PC-9 (cell line): Measurements from ENCODE around the gene THADA. TPM values are rescaled to one million over a fixed set of nuclear protein-coding genes. Genes with fewer than 3 reads are reported as not detected.

Experiments used
- BruUV-seq: library from RNA; stranded (reverse); fragments of 400-500 nt; replicated peaks from 2 replicates; lab custom pipeline; 2021; lab: Mats Ljungman, UMichigan
- CTCF ChIA-PET: fragments of 300-600 bp; sonication (Branson Sonifier 250); formaldehyde crosslinking; loops from one replicate; lab custom pipeline; 2022; ENCODE audit warnings: antibody characterized with exemption; lab: Charles Lee
- POLR2A ChIA-PET: fragments of 300-600 bp; sonication (Branson Sonifier 250); formaldehyde crosslinking; loops from one replicate; lab custom pipeline; 2022; ENCODE audit warnings: antibody characterized with exemption; ENCODE audit not compliant: unreplicated experiment; lab: Charles Lee
- DNase-seq, 2 experiments: peaks; one replicate each; pipeline versions ENCODE4 v3.0.0 to v3.0.0-alpha.2; 2015 to 2022; ENCODE audit warnings: mixed read lengths in 1 of 2
- H2AFZ ChIP-seq: fragments of 200-600 bp; sonication (generic); 2 replicates; pipeline ENCODE4 v1.8.1; 2017; ENCODE audit warnings: antibody characterized with exemption
- H3F3A ChIP-seq: fragments of 200-600 bp; sonication (generic); 2 replicates; pipeline ENCODE4 v1.8.1; 2017; ENCODE audit warnings: antibody characterized with exemption, mild to moderate bottlenecking, low read depth; ENCODE audit not compliant: insufficient read depth
- H3K27ac ChIP-seq: fragments of 200-600 bp; sonication (generic); 2 replicates; pipeline ENCODE4 v1.6.1; 2016; ENCODE audit warnings: mixed run types
- H3K27me3 ChIP-seq: fragments of 200-600 bp; sonication (generic); 2 replicates; pipeline ENCODE4 v1.6.1; 2016; ENCODE audit warnings: low read depth, mixed run types; ENCODE audit not compliant: insufficient read depth
- H3K36me3 ChIP-seq: fragments of 200-600 bp; sonication (generic); 2 replicates; pipeline ENCODE4 v1.6.1; 2016; ENCODE audit warnings: low read depth, mixed run types
- H3K4me1 ChIP-seq: fragments of 200-600 bp; sonication (generic); replicated peaks from 2 replicates; pipeline ENCODE4 v1.6.1; 2016; ENCODE audit warnings: mixed run types; ENCODE audit not compliant: insufficient read depth
- H3K4me2 ChIP-seq: fragments of 200-600 bp; sonication (generic); 2 replicates; pipeline ENCODE4 v1.6.1; 2017; ENCODE audit warnings: mixed run types
- H3K4me3 ChIP-seq: fragments of 200-600 bp; sonication (generic); 2 replicates; pipeline ENCODE4 v1.6.1; 2016; ENCODE audit warnings: mixed run types
- H3K79me2 ChIP-seq: fragments of 200-600 bp; sonication (generic); 2 replicates; pipeline ENCODE4 v1.6.1; 2017; ENCODE audit warnings: low read depth, mixed run types
- H3K9me2 ChIP-seq: fragments of 200-600 bp; sonication (generic); 2 replicates; pipeline ENCODE4 v1.8.1; 2017; ENCODE audit warnings: mild to moderate bottlenecking; ENCODE audit not compliant: insufficient read depth
- H3K9me3 ChIP-seq: fragments of 200-600 bp; sonication (generic); 2 replicates; pipeline ENCODE4 v1.8.1; 2016; ENCODE audit warnings: low read depth; ENCODE audit not compliant: insufficient read depth
- H4K20me1 ChIP-seq: fragments of 200-600 bp; sonication (generic); 2 replicates; pipeline ENCODE4 v1.8.1; 2017; ENCODE audit not compliant: insufficient read depth
- EZH2 ChIP-seq: fragments of 200-600 bp; sonication (generic); IDR thresholded peaks from 2 replicates; pipeline ENCODE4 v1.8.0; 2017; ENCODE audit warnings: antibody characterized with exemption, low read depth
- intact Hi-C: fragments of 100-400 bp; cut with micrococcal nuclease; formaldehyde crosslinking; loops from one replicate; pipeline ENCODE4 v1.10.0; 2022; ENCODE audit not compliant: unreplicated experiment
- total RNA-seq: library from RNA; stranded (reverse); gene quantifications from 2 replicates; pipeline ENCODE4 v1.2.3, GENCODE V29; 2021
- TF ChIP-seq, protein P1 (sequence below): fragments of 200-600 bp; sonication (generic); conservative IDR thresholded peaks from 2 replicates; pipeline ENCODE4 v1.6.1; 2017; ENCODE audit warnings: mixed run types, antibody characterized with exemption, mild to moderate bottlenecking, moderate library complexity

The THADA gene
- total RNA-seq, 1 experiment from 2014 or later: 28.1 TPM

DNA sequence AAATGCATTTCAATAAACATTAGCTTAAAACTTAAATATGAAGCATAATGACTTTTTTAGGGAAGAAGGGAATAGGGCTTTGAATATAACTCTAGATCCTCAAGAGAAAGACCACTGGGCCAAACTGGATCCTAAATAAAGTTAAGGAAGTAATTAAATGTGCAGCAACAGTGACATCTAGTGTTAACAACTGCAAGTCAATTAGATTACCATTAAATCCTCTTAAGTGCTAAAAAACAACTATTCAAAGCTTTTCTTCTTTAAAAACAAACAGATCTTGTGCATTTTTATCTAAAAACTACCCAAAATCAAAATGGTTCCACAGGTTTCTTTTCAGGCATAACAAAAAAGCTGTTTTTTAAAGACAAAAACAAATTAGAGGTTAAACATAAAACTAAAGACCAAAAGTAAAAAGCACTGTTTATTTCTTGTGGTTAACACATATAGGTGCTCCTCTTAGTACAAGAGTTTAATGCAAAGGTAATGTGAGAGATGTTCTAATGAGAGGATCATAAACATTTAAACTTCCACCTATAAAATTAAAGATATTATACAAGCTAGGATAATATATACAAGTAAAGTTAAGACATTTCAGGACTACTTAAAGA lies 111.4 kb downstream of the THADA start:
- peaks cover 25% of the 10 kb centered on the region; the same call in 1 of the 2 replicates for H3F3A ChIP-seq
- H3K9me3 ChIP-seq: no peaks in the 10 kb centered on the region
- no peak overlapping the region; the same call in 1 of the 2 replicates for H3K27ac ChIP-seq
- BruUV-seq: no TSS peak
- intact Hi-C loops: loop anchor here (1.0 to 10.0 kb wide), 7 partner anchors 28 to 655 kb away; no protein-coding TSS in a partner anchor
- H3K36me3 ChIP-seq: no peaks in the 10 kb centered on the region
- no peaks in the 10 kb centered on the region for H4K20me1 ChIP-seq
- H3K9me2 ChIP-seq: no peaks in the 10 kb centered on the region
- TF ChIP-seq, protein P1, sequence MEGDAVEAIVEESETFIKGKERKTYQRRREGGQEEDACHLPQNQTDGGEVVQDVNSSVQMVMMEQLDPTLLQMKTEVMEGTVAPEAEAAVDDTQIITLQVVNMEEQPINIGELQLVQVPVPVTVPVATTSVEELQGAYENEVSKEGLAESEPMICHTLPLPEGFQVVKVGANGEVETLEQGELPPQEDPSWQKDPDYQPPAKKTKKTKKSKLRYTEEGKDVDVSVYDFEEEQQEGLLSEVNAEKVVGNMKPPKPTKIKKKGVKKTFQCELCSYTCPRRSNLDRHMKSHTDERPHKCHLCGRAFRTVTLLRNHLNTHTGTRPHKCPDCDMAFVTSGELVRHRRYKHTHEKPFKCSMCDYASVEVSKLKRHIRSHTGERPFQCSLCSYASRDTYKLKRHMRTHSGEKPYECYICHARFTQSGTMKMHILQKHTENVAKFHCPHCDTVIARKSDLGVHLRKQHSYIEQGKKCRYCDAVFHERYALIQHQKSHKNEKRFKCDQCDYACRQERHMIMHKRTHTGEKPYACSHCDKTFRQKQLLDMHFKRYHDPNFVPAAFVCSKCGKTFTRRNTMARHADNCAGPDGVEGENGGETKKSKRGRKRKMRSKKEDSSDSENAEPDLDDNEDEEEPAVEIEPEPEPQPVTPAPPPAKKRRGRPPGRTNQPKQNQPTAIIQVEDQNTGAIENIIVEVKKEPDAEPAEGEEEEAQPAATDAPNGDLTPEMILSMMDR: peak; percentile 93
- no peak for TF ChIP-seq EZH2
- DNase-seq: peak in 1 of 2 experiments; percentile 78
- H3K4me2 ChIP-seq: no peak overlapping the region
- no peaks in the 10 kb centered on the region for H3K27me3 ChIP-seq
- H3K79me2 ChIP-seq: no peaks in the 10 kb centered on the region
- H3K4me3 ChIP-seq: no peak overlapping the region
- no peak overlapping the region for H2AFZ ChIP-seq
- ChIA-PET CTCF (interaction anchor here (0.5 to 2.2 kb wide), 13 partner anchors 9 to 819 kb away, joined by 3 to 11 read pairs (median 4); partner anchors contain the start of gene ZFP36L2), POLR2A (interaction anchor here (0.7 to 1.1 kb wide), 2 partner anchors 112 to 257 kb away, joined by 3 to 4 read pairs; no protein-coding TSS in a partner anchor)
- peaks cover 13% of the 10 kb centered on the region for H3K4me1 ChIP-seq

DNA sequence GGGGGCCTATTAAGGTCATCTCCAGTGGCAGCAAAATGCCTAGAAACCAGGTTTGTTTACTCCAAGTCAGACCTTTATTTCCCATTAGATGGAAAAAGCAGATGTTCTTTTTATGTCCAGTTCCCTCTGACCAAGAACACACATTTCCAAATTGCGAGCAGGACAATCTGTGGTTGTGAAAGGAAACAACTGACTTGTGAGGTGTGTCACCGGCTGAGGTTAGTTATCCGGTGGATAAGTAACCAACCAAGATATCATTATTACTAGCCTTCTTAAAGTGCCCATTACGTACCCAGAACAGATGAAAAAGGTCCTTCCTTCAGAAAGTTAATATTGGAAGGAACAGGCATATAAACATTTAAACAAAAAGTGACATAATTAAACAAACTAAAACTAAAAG lies 112.9 kb downstream of the THADA start:
- DNase-seq: no peak
- CTCF ChIA-PET: no interaction called here
- Histone ChIP-seq H3K79me2 (no peaks in the 10 kb centered on the region), H3K27me3 (no peaks in the 10 kb centered on the region), H3F3A (peaks cover 39% of the 10 kb centered on the region; the same call in 1 of the 2 replicates), H3K36me3 (no peaks in the 10 kb centered on the region), H3K4me3 (no peak overlapping the region), H3K9me2 (no peaks in the 10 kb centered on the region), H3K9me3 (no peaks in the 10 kb centered on the region), H3K4me1 (peaks cover 27% of the 10 kb centered on the region), H2AFZ (no peak overlapping the region), H3K4me2 (no peak overlapping the region), H4K20me1 (no peaks in the 10 kb centered on the region), H3K27ac (no peak overlapping the region)
- POLR2A ChIA-PET: no interaction called here
- intact Hi-C loops: loop anchor here (1.0 to 10.0 kb wide), 2 partner anchors 508 to 624 kb away; no protein-coding TSS in a partner anchor
- no peak for TF ChIP-seq EZH2
- TF ChIP-seq, protein P1: no peak
- BruUV-seq: no TSS peak

DNA sequence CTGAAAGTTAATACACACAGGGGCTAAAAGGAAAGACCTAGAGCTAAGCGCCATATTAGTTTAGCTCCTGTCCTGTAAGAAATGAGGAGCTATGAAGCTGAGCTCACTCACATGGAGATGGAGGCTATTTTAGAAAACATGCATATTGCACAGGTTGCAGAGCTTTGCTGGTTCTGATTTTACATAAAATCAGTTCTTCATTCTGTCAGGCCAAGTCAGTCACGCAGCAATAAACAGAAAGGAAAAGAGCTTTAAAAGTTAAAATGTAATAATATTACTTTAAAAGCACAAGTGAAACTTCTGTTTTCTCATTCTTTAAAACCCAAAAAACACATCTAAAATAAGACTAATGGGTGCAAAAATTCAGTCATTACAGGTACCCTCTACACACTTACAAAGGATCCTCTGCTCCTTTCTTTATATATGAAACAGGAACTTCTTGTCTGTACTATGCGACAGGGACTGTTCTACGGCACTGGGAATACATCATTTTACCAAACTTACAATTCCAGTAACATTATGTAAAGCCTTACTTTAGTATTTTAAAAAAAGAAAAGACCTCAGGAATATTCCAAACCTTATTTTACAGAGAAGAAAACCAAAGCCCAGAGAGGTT lies 113.8 kb downstream of the THADA start:
- ChIA-PET POLR2A (interaction anchor here (0.6 kb wide), 1 partner anchor 39 kb away, joined by 4 read pairs; no protein-coding TSS in a partner anchor), CTCF (interaction anchor here (0.6 to 0.7 kb wide), 2 partner anchors 56 to 245 kb away, joined by 3 read pairs; no protein-coding TSS in a partner anchor)
- Histone ChIP-seq H3K36me3 (no peaks in the 10 kb centered on the region), H3K4me1 (peaks cover 33% of the 10 kb centered on the region), H3K27ac (no peak overlapping the region), H3K79me2 (no peaks in the 10 kb centered on the region), H3F3A (peaks cover 40% of the 10 kb centered on the region; the same call in 1 of the 2 replicates), H3K4me3 (no peak overlapping the region), H3K27me3 (no peaks in the 10 kb centered on the region), H3K4me2 (no peak overlapping the region), H2AFZ (no peak overlapping the region), H4K20me1 (no peaks in the 10 kb centered on the region), H3K9me3 (no peaks in the 10 kb centered on the region), H3K9me2 (no peaks in the 10 kb centered on the region)
- no TSS peak for BruUV-seq
- TF ChIP-seq EZH2: no peak
- TF ChIP-seq, protein P1: no peak
- DNase-seq: no peak
- intact Hi-C loops: loop anchor here (1.0 to 10.0 kb wide), 2 partner anchors 507 to 623 kb away; no protein-coding TSS in a partner anchor
